Central memory CD8-positive, alpha-beta T cell (primary cell): Measurements from ENCODE around the gene SFTA2.
"Not testable (repeated sequence)": the region's sequence is repeated elsewhere in the genome, so short reads cannot be mapped to it uniquely, and the experiment has no call there.

Experiments
- ATAC-seq: fragments of 150-1000 bp; cut with Tn5 transposase; replicated peaks from 2 replicates; pipeline ENCODE4 v1.10.0; 2022; ENCODE audit warnings: mild to moderate bottlenecking, moderate FRiP score, moderate number of reproducible peaks; ENCODE audit not compliant: poor library complexity, severe bottlenecking; ENCODE audit errors: extremely low read depth
- DNase-seq, 2 donors: peaks; one replicate each; pipeline ENCODE4 v3.0.0; 2021; ENCODE audit warnings: low spot score in 2 of 2
- H3K27ac Mint-ChIP-seq: one replicate; pipeline ENCODE4 v1.8.0; 2022; ENCODE audit warnings: low read depth, mild to moderate bottlenecking, moderate library complexity, mixed read lengths
- H3K27me3 Mint-ChIP-seq: one replicate; pipeline ENCODE4 v1.8.0; 2022; ENCODE audit warnings: mixed read lengths
- H3K36me3 Mint-ChIP-seq: one replicate; pipeline ENCODE4 v1.8.0; 2022; ENCODE audit warnings: mild to moderate bottlenecking, moderate library complexity, mixed read lengths; ENCODE audit not compliant: insufficient read depth
- H3K4me1 Mint-ChIP-seq: one replicate; pipeline ENCODE4 v1.8.0; 2022; ENCODE audit warnings: mixed read lengths
- H3K4me3 Mint-ChIP-seq: one replicate; pipeline ENCODE4 v1.8.0; 2022; ENCODE audit warnings: mild to moderate bottlenecking, moderate library complexity, mixed read lengths
- H3K9me3 Mint-ChIP-seq: one replicate; pipeline ENCODE4 v1.8.0; 2022; ENCODE audit warnings: mixed read lengths

Gene SFTA2

DNA sequence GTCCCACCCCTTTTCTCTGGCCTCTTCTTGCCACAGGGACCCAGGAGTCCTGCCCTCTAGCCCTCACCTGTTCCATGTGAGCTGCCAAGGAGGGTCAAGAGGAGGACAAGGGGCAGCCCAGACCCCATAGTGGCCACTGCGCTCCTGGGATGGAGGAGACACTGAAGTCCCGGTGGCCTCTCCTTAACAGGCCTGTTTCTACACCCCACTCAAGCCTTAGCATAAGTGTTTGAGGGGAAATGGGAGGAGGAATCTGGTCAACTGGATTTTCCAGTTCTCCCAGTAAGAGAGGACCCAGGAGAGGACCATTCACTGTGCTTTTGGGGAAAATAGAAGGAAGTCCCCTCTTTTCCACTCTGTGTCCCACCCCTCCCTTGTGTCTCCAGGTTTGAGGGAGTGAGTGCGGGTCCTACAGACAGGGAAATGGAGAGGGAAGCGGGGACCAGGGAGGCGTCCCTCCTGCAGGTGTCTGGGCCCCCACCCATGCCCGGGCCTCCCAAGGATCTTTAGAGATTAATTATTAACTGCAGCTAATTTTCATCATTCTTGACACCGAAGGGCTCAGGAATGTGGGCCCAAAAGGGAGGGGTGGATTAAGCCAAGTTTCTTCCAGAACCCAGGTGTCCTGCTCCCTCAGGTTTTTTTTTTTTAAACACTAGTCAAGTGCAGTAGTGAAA lies at the start of gene SFTA2:
TSS of gene SFTA2 (minus strand) at position 202 of the 677 bp plus-strand sequence. CDS start at position 128, 74 bp downstream.
- peaks cover 3% of the 10 kb centered on the region for H3K36me3 Mint-ChIP-seq
- H3K27ac Mint-ChIP-seq = peak within 1 kb of the TSS; percentile 24
- peaks cover 20% of the 10 kb centered on the region for H3K27me3 Mint-ChIP-seq
- ATAC-seq (no peak), DNase-seq (no peak)
- peaks cover 7% of the 10 kb centered on the region for H3K4me1 Mint-ChIP-seq
- no peak within 1 kb of the TSS for H3K4me3 Mint-ChIP-seq
- H3K9me3 Mint-ChIP-seq = peaks cover 6% of the 10 kb centered on the region

DNA sequence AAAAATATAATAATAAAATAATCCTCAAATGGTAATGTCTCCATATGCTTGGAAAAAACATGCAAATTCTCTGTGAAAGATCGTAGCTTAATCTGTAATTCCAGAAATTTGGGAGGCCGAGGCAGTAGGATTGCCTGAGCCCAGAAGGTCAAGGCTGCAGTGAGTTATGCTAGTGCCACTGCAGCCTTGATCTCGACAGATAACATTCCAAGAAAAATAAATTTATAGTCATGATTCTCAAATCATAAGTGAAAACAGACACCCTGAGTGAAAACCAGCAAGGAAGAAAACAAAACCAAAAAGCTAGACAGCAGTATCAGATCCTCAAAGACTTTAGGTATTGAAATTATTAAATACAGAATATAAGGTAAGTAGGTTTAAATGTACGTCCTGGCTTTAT lies 47.7 kb upstream of the SFTA2 start:
- ATAC-seq = no peak
- no peak overlapping the region for H3K4me3 Mint-ChIP-seq
- H3K4me1 Mint-ChIP-seq = peaks cover 5% of the 10 kb centered on the region
- H3K36me3 Mint-ChIP-seq = no peaks in the 10 kb centered on the region
- peaks cover 65% of the 10 kb centered on the region for H3K27me3 Mint-ChIP-seq
- no peaks in the 10 kb centered on the region for H3K9me3 Mint-ChIP-seq
- no peak overlapping the region for H3K27ac Mint-ChIP-seq
- no peak for DNase-seq

DNA sequence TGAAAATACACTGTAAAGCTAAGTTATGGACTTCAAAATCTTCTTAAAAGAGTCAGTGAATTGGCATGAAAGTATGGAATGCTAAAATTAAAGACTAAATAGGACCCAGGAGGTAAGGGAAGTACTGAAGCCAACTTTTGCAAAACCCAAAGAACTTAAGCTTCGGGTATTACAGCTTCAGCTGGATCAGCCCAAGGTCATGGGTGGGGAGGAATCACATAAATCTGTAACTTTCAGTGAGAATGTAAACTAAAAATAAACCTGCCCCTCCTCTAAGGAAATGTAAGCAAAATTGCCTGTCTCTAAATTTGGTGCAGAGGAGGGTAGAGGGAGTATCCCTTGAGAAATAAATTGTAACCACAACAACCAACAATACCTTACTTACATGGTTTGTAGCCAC lies 47.2 kb upstream of the SFTA2 start:
- H3K4me3 Mint-ChIP-seq = no peak overlapping the region
- H3K9me3 Mint-ChIP-seq = no peaks in the 10 kb centered on the region
- no peak for DNase-seq
- peaks cover 5% of the 10 kb centered on the region for H3K4me1 Mint-ChIP-seq
- ATAC-seq = no peak
- peaks cover 64% of the 10 kb centered on the region for H3K27me3 Mint-ChIP-seq
- H3K27ac Mint-ChIP-seq = no peak overlapping the region
- no peaks in the 10 kb centered on the region for H3K36me3 Mint-ChIP-seq

DNA sequence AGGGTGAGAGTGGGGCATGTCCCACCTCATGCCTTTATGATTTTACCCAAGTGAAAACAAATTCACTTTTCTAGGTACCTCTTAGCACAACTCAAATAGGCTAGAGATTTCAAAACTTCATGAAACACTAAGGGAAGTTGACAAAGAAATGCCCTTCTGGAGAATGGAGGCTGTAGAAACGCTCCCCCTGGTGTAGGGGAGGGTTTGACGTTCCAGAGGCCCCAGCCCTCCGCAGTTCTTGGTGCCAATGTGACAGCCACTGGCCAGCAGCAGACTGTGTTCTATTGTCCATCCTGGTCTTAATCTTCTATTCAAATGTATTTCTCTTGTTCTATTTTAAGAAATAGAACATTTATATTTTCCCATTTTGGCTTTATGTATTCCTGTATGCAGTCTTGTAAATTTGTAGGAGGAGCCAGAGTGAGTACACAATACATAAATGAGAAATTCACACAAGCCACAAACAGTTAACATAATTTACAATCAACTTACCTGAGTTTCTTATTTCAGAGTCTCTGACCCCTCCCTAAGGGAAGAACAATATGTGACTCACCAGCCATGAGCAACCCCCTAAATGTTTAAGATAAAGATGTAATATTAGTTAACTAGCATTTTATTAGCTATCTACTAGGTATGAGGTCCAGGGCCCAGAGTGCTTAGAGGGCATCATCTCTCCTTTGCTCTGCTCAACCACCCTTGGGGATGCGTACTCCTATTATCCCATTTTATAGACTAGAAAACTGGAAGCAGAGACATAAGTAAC lies 42.7 kb upstream of the SFTA2 start:
- no peaks in the 10 kb centered on the region for H3K4me1 Mint-ChIP-seq
- H3K4me3 Mint-ChIP-seq = no peak overlapping the region
- no peaks in the 10 kb centered on the region for H3K36me3 Mint-ChIP-seq

DNA sequence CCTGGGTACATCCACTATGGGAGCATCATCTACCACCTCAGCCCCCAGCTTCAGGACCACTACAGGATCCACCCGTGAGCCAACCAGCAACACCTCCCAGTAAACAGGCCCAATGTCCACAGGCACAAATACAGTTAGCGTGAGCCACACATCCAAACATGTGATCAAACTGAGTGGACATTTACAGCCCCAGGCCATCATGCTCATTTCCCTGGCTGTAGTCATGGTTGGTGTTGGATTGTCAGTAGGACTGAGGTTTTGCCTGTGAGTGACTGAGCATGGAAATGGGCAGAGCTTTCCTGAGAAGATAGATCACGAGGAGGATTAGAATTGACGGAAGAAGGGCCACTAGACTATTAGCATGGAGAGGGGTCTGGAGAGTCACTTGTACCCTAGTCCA lies 40.8 kb upstream of the SFTA2 start:
- no peak overlapping the region for H3K27ac Mint-ChIP-seq
- no peaks in the 10 kb centered on the region for H3K9me3 Mint-ChIP-seq
- H3K36me3 Mint-ChIP-seq = no peaks in the 10 kb centered on the region
- H3K4me3 Mint-ChIP-seq = no peak overlapping the region
- no peaks in the 10 kb centered on the region for H3K4me1 Mint-ChIP-seq
- ATAC-seq (no peak), DNase-seq (no peak)
- peaks cover 38% of the 10 kb centered on the region for H3K27me3 Mint-ChIP-seq

More for the DNA sequence above, 42.7 kb upstream of the SFTA2 start:
- ATAC-seq (no peak), DNase-seq (no peak)
- Mint-ChIP-seq H3K9me3 (no peaks in the 10 kb centered on the region), H3K27me3 (peaks cover 53% of the 10 kb centered on the region), H3K27ac (no peak overlapping the region)

DNA sequence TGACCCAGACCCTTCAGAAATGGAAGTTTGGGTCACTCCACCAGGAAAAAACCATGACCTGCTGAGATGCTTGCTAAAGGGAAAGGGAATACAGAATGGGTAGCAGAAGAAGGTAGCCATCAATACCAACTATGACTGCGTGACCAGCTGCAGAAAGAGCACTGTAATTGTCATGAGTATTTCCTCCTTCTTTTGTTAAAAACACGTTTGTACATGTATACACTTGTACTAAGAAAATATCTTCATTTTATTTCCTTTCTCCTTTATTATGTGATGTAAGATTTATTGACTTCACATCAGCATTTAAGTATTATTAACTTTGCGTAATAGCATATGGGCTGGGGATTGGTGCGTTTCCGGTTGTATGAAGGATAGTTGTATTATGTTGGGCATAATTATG lies 39.0 kb upstream of the SFTA2 start:
- Mint-ChIP-seq H3K4me3 (no peak overlapping the region), H3K36me3 (no peaks in the 10 kb centered on the region), H3K27ac (no peak overlapping the region), H3K27me3 (peaks cover 33% of the 10 kb centered on the region), H3K4me1 (peaks cover 7% of the 10 kb centered on the region), H3K9me3 (no peaks in the 10 kb centered on the region)
- DNase-seq = no peak
- ATAC-seq = no peak

DNA sequence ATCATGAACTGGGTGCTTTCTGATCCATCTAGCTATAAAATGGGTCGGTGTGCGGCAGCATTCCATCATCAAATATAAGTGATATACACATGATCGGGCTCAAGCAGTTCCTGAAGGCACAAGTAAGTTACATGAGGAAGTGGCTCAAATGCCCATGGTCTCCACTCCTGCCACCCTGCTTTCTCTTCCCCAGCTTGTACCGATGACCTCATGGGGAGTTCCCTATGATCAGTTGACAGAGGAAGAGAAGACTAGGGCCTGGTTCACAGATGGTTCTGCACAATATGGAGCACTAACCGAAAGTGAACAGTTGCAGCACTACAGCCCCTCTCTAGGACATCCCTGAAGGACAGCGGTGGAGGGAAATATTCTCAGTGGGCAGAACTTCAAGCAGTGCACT lies 37.2 kb upstream of the SFTA2 start:
- H3K36me3 Mint-ChIP-seq, H3K9me3 Mint-ChIP-seq, H3K4me3 Mint-ChIP-seq, H3K27ac Mint-ChIP-seq, ATAC-seq, DNase-seq: not testable (repeated sequence)
- peaks cover 24% of the 10 kb centered on the region for H3K4me1 Mint-ChIP-seq
- H3K27me3 Mint-ChIP-seq = peaks cover 50% of the 10 kb centered on the region

DNA sequence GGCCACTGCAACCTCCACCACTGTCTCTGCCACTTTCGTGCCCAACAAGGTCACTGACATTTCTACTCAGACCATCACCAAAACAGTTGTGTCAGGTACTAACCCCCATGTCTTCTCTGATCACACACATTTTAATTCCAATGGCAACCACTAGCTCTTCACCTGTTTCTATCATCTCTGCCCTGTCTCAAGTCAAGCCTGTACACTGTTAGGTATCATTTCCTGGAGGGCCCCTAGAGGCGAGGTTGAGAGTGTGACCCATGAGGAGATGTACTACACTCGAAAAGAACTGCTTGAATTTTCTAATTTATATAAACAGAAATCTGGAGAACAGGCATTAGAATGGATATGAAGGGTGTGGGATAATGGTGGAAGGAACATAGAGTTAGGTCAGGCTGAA lies 34.2 kb upstream of the SFTA2 start:
- Mint-ChIP-seq H3K27me3 (peaks cover 24% of the 10 kb centered on the region), H3K4me3 (no peak overlapping the region), H3K9me3 (no peaks in the 10 kb centered on the region), H3K36me3 (peaks cover 12% of the 10 kb centered on the region), H3K27ac (no peak overlapping the region), H3K4me1 (peaks cover 31% of the 10 kb centered on the region)
- DNase-seq (no peak), ATAC-seq (no peak)

DNA sequence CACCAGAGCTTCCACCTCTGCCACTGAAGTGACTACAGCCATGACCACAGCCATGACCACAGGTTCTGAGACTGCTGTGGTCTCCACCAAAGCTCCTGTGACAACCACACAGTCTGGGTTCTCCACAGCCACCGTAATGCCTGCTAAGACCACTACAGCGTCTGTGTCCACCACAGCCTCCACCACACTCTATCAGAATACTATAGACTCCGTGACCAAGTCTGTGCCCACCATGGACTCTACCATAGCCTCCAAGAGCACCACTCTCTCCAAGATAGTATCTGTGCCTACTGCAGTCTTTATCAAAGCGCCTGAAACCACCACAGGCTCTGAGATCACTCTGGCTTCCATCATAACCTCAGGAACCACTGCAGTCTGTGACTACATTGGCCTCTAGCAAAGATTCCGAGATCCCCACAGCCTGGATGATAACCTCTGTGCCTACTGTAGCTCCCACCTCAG lies 33.2 kb upstream of the SFTA2 start:
- ATAC-seq (no peak), DNase-seq (no peak)
- H3K4me1 Mint-ChIP-seq = peaks cover 31% of the 10 kb centered on the region
- H3K4me3 Mint-ChIP-seq = peak overlapping the region; percentile 8
- no peaks in the 10 kb centered on the region for H3K9me3 Mint-ChIP-seq
- H3K27me3 Mint-ChIP-seq = peaks cover 29% of the 10 kb centered on the region
- H3K36me3 Mint-ChIP-seq = peaks cover 12% of the 10 kb centered on the region
- peak overlapping the region; percentile 36 for H3K27ac Mint-ChIP-seq

DNA sequence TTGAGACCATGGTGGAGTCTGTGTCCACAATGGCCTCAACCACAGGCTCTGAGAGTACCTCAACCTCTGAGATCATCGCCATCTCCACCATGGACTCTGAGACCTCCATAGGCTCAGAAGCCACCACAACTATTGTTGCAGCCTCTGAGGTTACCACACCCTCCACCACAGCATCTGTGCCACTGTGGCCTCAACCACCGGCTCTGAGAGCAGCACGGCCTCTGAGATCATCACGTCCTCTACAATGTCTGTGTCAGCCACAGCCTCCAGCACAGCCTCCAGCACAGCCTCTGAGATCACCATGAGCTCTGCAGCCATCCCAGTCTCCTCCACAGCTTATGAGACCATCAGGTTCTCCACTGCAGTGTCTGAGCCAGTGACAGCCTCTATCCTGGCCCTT lies 32.1 kb upstream of the SFTA2 start:
- H3K36me3 Mint-ChIP-seq = peaks cover 12% of the 10 kb centered on the region
- DNase-seq (peak in 1 of 2 donors; percentile 19), ATAC-seq (peak; percentile 74)
- H3K9me3 Mint-ChIP-seq = no peaks in the 10 kb centered on the region
- peak overlapping the region; percentile 36 for H3K27ac Mint-ChIP-seq
- peaks cover 35% of the 10 kb centered on the region for H3K27me3 Mint-ChIP-seq
- peaks cover 31% of the 10 kb centered on the region for H3K4me1 Mint-ChIP-seq
- peak overlapping the region; percentile 8 for H3K4me3 Mint-ChIP-seq

DNA sequence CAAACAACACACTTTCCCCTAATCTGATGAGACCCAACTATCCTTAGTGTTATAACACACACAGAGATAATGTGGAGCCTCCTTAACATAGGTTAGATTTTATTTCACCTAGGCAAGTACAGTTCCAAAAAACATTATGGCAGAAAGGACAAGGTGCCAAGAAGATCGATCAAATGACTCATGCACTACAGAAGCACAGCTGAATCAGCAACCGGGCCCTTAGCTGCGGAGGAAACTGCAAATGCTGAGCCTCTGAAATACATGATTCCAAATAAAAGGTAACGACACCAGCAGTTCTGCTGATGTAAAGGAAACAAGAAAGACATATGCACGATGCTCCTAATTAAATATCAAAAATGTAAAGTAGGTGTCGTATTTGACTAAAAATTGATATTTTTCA lies 31.7 kb upstream of the SFTA2 start:
- peaks cover 31% of the 10 kb centered on the region for H3K4me1 Mint-ChIP-seq
- DNase-seq (no peak), ATAC-seq (no peak)
- H3K36me3 Mint-ChIP-seq = peaks cover 12% of the 10 kb centered on the region
- H3K9me3 Mint-ChIP-seq = no peaks in the 10 kb centered on the region
- peaks cover 40% of the 10 kb centered on the region for H3K27me3 Mint-ChIP-seq
- no peak overlapping the region for H3K4me3 Mint-ChIP-seq
- no peak overlapping the region for H3K27ac Mint-ChIP-seq

DNA sequence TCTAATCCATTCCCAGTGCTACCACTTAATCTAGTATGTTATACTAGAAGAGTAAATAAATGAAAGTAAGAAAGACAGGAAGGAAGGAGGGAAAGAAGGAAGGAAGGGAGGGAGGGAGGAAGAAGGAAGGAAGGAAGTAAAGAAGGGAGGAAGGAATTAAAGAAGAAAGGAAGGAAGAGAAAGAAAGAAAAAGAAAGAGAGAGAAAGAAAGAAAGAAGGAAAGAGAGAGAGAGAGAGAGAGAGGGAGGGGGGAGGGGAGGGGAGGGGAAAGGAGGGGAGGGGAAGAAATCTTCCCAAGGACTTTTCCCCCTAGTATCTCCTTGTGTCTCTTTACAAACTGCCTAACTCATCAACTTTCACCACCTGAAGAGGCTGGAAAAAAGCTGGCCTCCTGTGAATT lies 30.7 kb upstream of the SFTA2 start:
- H3K27me3 Mint-ChIP-seq = peaks cover 49% of the 10 kb centered on the region
- H3K4me3 Mint-ChIP-seq = no peak overlapping the region
- no peak overlapping the region for H3K27ac Mint-ChIP-seq
- peaks cover 12% of the 10 kb centered on the region for H3K36me3 Mint-ChIP-seq
- no peaks in the 10 kb centered on the region for H3K9me3 Mint-ChIP-seq
- DNase-seq (no peak), ATAC-seq (no peak)
- H3K4me1 Mint-ChIP-seq = peaks cover 31% of the 10 kb centered on the region
